CD4-positive, alpha-beta T cell (primary cell): ENCODE measurements around the gene MBNL1. TPM values are rescaled to one million over a fixed set of nuclear protein-coding genes. Genes with fewer than 3 reads are reported as not detected.

ENCODE experiments used
- ATAC-seq: fragments of 200-7000 bp; cut with Tn5 transposase; one replicate; pipeline ENCODE4 v1.10.0; 2022; ENCODE audit warnings: mild to moderate bottlenecking; ENCODE audit not compliant: poor library complexity
- CTCF ChIA-PET: fragments of 350-600 bp; sonication (Branson Sonifier 250); formaldehyde crosslinking; loops from one replicate; lab custom pipeline; 2021; ENCODE audit warnings: antibody characterized with exemption, inconsistent platforms; lab: Charles Lee
- POLR2A ChIA-PET: fragments of 350-600 bp; sonication (Branson Sonifier 250); formaldehyde crosslinking; loops from one replicate; lab custom pipeline; 2021; ENCODE audit warnings: antibody characterized with exemption, inconsistent platforms; lab: Charles Lee
- DNase-seq, 14 experiments: peaks; one replicate each; pipeline ENCODE4 v3.0.0-alpha.2; 2013 to 2020; ENCODE audit warnings: mixed read lengths in 2 of 14
- H3K27ac ChIP-seq, 2 donors: one replicate each; pipeline versions ENCODE4 v1.5.1 to v1.7.0; 2013; ENCODE audit warnings: low read length in 2 of 2, low read depth in 1 of 2, mild to moderate bottlenecking in 1 of 2
- H3K27me3 ChIP-seq, 2 experiments: 1 replicate in 1 of 2; 2 replicates in 1 of 2; pipeline versions ENCODE4 v1.6.1 to v1.7.0; 2013; ENCODE audit warnings: low read length in 2 of 2, control low read depth in 1 of 2, mild to moderate bottlenecking in 1 of 2, moderate library complexity in 1 of 2; ENCODE audit not compliant: insufficient read depth in 2 of 2, control insufficient read depth in 1 of 2
- H3K36me3 ChIP-seq: one replicate; pipeline ENCODE4 v1.6.1; 2013; ENCODE audit warnings: low read length, control low read depth; ENCODE audit not compliant: insufficient read depth
- H3K4me1 ChIP-seq: one replicate; pipeline ENCODE4 v1.6.1; 2013; ENCODE audit warnings: low read length, control low read depth; ENCODE audit not compliant: insufficient read depth
- H3K4me3 ChIP-seq: one replicate; pipeline ENCODE4 v1.5.1; 2013; ENCODE audit warnings: mild to moderate bottlenecking, low read length, moderate library complexity
- H3K9me3 ChIP-seq, 2 experiments: 1 replicate in 1 of 2; 2 replicates in 1 of 2; pipeline versions ENCODE4 v1.6.1 to v1.7.0; 2013; ENCODE audit warnings: low read length in 2 of 2, mild to moderate bottlenecking in 2 of 2, control low read depth in 1 of 2, moderate library complexity in 1 of 2; ENCODE audit not compliant: control insufficient read depth in 1 of 2, insufficient read depth in 1 of 2
- H3K27ac Mint-ChIP-seq: one replicate; pipeline ENCODE4 v1.8.0; 2020; ENCODE audit warnings: mixed read lengths
- H3K27me3 Mint-ChIP-seq: one replicate; pipeline ENCODE4 v1.8.0; 2021; ENCODE audit warnings: mixed read lengths
- H3K36me3 Mint-ChIP-seq: one replicate; pipeline ENCODE4 v1.8.0; 2021; ENCODE audit warnings: low read depth, mixed read lengths
- H3K4me1 Mint-ChIP-seq: one replicate; pipeline ENCODE4 v1.8.0; 2021; ENCODE audit warnings: low read depth, mixed read lengths
- H3K4me3 Mint-ChIP-seq: one replicate; pipeline ENCODE4 v1.8.0; 2020; ENCODE audit warnings: mild to moderate bottlenecking, mixed read lengths
- H3K9me3 Mint-ChIP-seq: one replicate; pipeline ENCODE4 v1.8.0; 2020; ENCODE audit warnings: mixed read lengths
- intact Hi-C, 2 experiments: fragments of 100-400 bp; cut with DNase I in 1 of 2; cut with micrococcal nuclease in 1 of 2; formaldehyde crosslinking; loops; one replicate each; pipeline versions ENCODE4 v1.15.1 to v1.9.0; 2023 to 2025; cut with DNase I, micrococcal nuclease
- total RNA-seq, 174 experiments: library from RNA in 2 of 174; stranded (reverse) in 2 of 174; gene quantifications; one replicate each; pipeline ENCODE4 v1.2.3 and lab custom pipeline; 2021 to 2026
- TF ChIP-seq, protein P1 (sequence below): fragments of 200-600 bp; IDR thresholded peaks from one replicate; pipeline ENCODE4 v1.8.0; 2022; ENCODE audit warnings: antibody characterized with exemption, mild to moderate bottlenecking

Gene MBNL1
- total RNA-seq, 2 experiments from 2014 or later: 551 to 561 TPM

DNA sequence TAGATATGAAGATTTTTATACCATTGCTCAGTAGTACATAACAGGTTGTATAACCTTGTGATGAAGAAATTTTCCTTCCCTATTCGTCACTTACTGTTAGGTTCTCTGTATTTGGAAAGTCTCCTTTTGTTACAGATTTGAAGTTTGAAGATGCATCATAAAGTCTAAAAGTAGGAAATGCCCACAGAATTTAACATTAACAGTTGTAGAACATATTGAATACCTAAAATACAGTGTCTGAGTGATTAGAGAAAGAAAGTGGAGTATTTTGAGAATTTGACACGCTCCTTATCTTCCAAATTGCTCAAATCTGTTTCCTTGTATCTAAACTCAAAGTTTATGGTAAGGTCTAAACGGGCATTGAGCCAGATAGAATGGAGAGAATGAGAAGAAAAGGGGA is 111.3 kb downstream of the MBNL1 start:
- Mint-ChIP-seq H3K4me3 (peak overlapping the region; percentile 77), H3K36me3 (peaks cover 70% of the 10 kb centered on the region), H3K27me3 (no peaks in the 10 kb centered on the region), H3K4me1 (peaks cover 95% of the 10 kb centered on the region), H3K9me3 (no peaks in the 10 kb centered on the region), H3K27ac (peak overlapping the region; percentile 87)
- no peak overlapping the region for H3K4me3 ChIP-seq
- peaks cover 25% of the 10 kb centered on the region for H3K4me1 ChIP-seq
- ATAC-seq: no peak
- no peak for DNase-seq
- no peaks in the 10 kb centered on the region for H3K9me3 ChIP-seq
- no peak overlapping the region for H3K27ac ChIP-seq
- ChIA-PET POLR2A (interaction anchor here (0.6 to 2.3 kb wide), 2 partner anchors 11 to 79 kb away, joined by 3 to 15 read pairs; no protein-coding TSS in a partner anchor), CTCF (interaction anchor here (1.1 kb wide), 1 partner anchor 19 kb away, joined by 5 read pairs; no protein-coding TSS in a partner anchor)
- intact Hi-C loops: loop anchor here (5.0 to 10.0 kb wide), 2 partner anchors 33 to 105 kb away; no protein-coding TSS in a partner anchor
- peaks cover 29% of the 10 kb centered on the region for H3K36me3 ChIP-seq
- no peaks in the 10 kb centered on the region for H3K27me3 ChIP-seq
- TF ChIP-seq, protein P1, sequence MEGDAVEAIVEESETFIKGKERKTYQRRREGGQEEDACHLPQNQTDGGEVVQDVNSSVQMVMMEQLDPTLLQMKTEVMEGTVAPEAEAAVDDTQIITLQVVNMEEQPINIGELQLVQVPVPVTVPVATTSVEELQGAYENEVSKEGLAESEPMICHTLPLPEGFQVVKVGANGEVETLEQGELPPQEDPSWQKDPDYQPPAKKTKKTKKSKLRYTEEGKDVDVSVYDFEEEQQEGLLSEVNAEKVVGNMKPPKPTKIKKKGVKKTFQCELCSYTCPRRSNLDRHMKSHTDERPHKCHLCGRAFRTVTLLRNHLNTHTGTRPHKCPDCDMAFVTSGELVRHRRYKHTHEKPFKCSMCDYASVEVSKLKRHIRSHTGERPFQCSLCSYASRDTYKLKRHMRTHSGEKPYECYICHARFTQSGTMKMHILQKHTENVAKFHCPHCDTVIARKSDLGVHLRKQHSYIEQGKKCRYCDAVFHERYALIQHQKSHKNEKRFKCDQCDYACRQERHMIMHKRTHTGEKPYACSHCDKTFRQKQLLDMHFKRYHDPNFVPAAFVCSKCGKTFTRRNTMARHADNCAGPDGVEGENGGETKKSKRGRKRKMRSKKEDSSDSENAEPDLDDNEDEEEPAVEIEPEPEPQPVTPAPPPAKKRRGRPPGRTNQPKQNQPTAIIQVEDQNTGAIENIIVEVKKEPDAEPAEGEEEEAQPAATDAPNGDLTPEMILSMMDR: no peak

GRCh38 chr3:152381881-152382295 is 113.2 kb downstream of the MBNL1 start:
- Histone ChIP-seq H3K27me3 (no peaks in the 10 kb centered on the region), H3K27ac (peak overlapping the region in 1 of 2 donors; percentile 52), H3K4me3 (no peak overlapping the region), H3K36me3 (peaks cover 27% of the 10 kb centered on the region), H3K9me3 (no peaks in the 10 kb centered on the region), H3K4me1 (peaks cover 17% of the 10 kb centered on the region)
- intact Hi-C loops: loop anchor here (5.0 to 10.0 kb wide), 2 partner anchors 35 to 107 kb away; no protein-coding TSS in a partner anchor
- no peaks in the 10 kb centered on the region for H3K9me3 Mint-ChIP-seq
- H3K36me3 Mint-ChIP-seq: peaks cover 68% of the 10 kb centered on the region
- ATAC-seq (no peak), DNase-seq (no peak)
- peak overlapping the region; percentile 35 for H3K4me3 Mint-ChIP-seq
- H3K27ac Mint-ChIP-seq: peak overlapping the region; percentile 87
- ChIA-PET CTCF (no interaction called here), POLR2A (interaction anchor here (0.7 to 2.3 kb wide), 4 partner anchors 9 to 85 kb away, joined by 3 to 15 read pairs (median 4); no protein-coding TSS in a partner anchor)
- H3K27me3 Mint-ChIP-seq: no peaks in the 10 kb centered on the region
- peaks cover 92% of the 10 kb centered on the region for H3K4me1 Mint-ChIP-seq
- TF ChIP-seq, protein P1: no peak

DNA sequence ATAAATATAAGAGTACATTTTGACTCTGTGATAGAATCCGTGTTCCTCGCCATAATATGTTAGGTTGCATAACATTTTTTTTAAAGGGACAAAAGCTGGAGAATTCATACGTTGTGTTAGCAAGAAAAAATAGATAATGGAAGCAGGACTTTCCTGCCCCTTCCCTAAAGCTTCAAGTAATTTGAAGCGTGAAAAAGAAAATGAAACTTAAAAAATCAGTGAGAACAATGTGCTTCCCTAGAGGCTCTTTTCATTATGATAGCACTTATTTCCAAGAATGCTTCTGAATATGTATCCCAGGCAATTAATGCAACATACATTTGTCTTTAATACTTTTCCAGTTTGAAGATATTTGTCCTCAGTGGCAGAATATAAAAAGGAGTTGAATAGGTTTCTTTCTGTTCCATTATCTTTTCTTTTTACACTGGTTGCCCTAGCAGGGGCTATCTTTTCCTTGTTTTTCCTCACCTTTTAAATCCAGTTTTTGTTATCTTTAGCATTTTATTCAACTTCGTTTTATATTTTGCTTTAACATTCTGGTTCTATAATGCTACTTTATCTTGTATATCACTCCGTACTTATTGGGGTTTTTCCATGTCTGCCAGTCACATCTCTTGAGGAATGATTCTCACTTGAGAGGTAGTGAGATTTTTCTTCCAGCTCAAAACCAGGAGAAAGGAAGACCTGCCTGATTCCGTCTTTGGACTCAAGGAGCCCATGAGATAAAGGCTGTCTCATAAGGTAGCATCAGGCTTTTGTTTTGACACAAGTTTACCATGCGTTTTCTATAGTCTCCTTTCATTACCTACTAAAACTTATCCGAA is 113.8 kb downstream of the MBNL1 start:
- Histone ChIP-seq H3K9me3 (no peaks in the 10 kb centered on the region), H3K27ac (peak overlapping the region; percentile 7 to 52), H3K36me3 (peaks cover 25% of the 10 kb centered on the region), H3K4me1 (peaks cover 17% of the 10 kb centered on the region), H3K27me3 (no peaks in the 10 kb centered on the region), H3K4me3 (no peak overlapping the region)
- POLR2A ChIA-PET: interaction anchor here (0.7 to 2.3 kb wide), 7 partner anchors 8 to 125 kb away, joined by 3 to 15 read pairs (median 3); no protein-coding TSS in a partner anchor
- DNase-seq (peak in 1 of 14 experiments; percentile 42), ATAC-seq (no peak)
- H3K4me3 Mint-ChIP-seq: peak overlapping the region; percentile 86
- intact Hi-C loops: loop anchor here (5.0 to 10.0 kb wide), 2 partner anchors 35 to 108 kb away; no protein-coding TSS in a partner anchor
- no peaks in the 10 kb centered on the region for H3K9me3 Mint-ChIP-seq
- H3K36me3 Mint-ChIP-seq: peaks cover 68% of the 10 kb centered on the region
- CTCF ChIA-PET: interaction anchor here (1.0 kb wide), 1 partner anchor 89 kb away, joined by 3 read pairs; no protein-coding TSS in a partner anchor
- TF ChIP-seq, protein P1: no peak
- peaks cover 92% of the 10 kb centered on the region for H3K4me1 Mint-ChIP-seq
- H3K27me3 Mint-ChIP-seq: no peaks in the 10 kb centered on the region
- H3K27ac Mint-ChIP-seq: peak overlapping the region; percentile 87
